HepG2 (cell line): ENCODE data around the gene NFATC2. TPM values are rescaled to one million over a fixed set of nuclear protein-coding genes. Genes with fewer than 3 reads are reported as not detected.

ENCODE experiments used
- ATAC-seq: fragments of 200-7000 bp; cut with Tn5 transposase; 3 replicates; pipeline ENCODE4 v1.9.1; 2020; ENCODE audit warnings: mild to moderate bottlenecking, moderate library complexity
- BruUV-seq: library from RNA; stranded (reverse); fragments of 400-500 nt; replicated peaks from 2 replicates; lab custom pipeline; 2021; lab: Mats Ljungman, UMichigan
- CTCF ChIA-PET: fragments of 300-600 bp; formaldehyde crosslinking; extraction: SDS; loops from one replicate; lab custom pipeline; 2021; ENCODE audit warnings: low total read pairs, inconsistent platforms, low intra/inter-chr PET ratio; lab: Yijun Ruan, JAX
- POLR2A ChIA-PET: fragments of 350-600 bp; sonication (Branson Sonifier 250); formaldehyde crosslinking; loops from one replicate; lab custom pipeline; 2020; ENCODE audit warnings: antibody characterized with exemption, inconsistent platforms; lab: Yijun Ruan, JAX
- DNase-seq: peaks from one replicate; pipeline ENCODE4 v3.0.0-alpha.2; 2015; ENCODE audit warnings: low spot score
- FAIRE-seq: peaks from 3 replicates; lab custom pipeline; 2011; peaks lifted over from hg19 to GRCh38; lab: Jason Lieb, UNC
- H2AFZ ChIP-seq: one replicate; pipeline ENCODE4 v1.6.1; 2011; ENCODE audit warnings: low read length, inconsistent platforms
- H3K27ac ChIP-seq: fragments of 300-600 bp; 3 replicates; pipeline ENCODE4 v1.8.0; 2011; ENCODE audit warnings: mixed run types, mild to moderate bottlenecking, mixed read lengths, low read length, inconsistent platforms; ENCODE audit not compliant: insufficient read depth; ENCODE audit errors: extremely low read length
- H3K27me3 ChIP-seq, 2 experiments: fragments of 200-600 bp in 1 of 2; 2 replicates in 1 of 2; 3 replicates in 1 of 2; pipeline versions ENCODE4 v1.6.0 to v1.8.0; 2011; ENCODE audit warnings: low read length in 2 of 2, mild to moderate bottlenecking in 2 of 2, moderate library complexity in 2 of 2, inconsistent platforms in 1 of 2; ENCODE audit not compliant: insufficient read depth in 2 of 2, control insufficient read depth in 1 of 2
- H3K36me3 ChIP-seq, 2 experiments: fragments of 200-600 bp in 1 of 2; replicated peaks in 1 of 2; 2 replicates in 1 of 2; 3 replicates in 1 of 2; pipeline versions ENCODE4 v1.5.1 to v1.8.0; 2011; ENCODE audit warnings: low read length in 2 of 2, inconsistent platforms in 1 of 2; ENCODE audit not compliant: insufficient read depth in 2 of 2, control insufficient read depth in 1 of 2
- H3K4me1 ChIP-seq: 2 replicates; pipeline ENCODE4 v1.5.1; 2012; ENCODE audit warnings: low read length, inconsistent platforms; ENCODE audit not compliant: insufficient read depth
- H3K4me2 ChIP-seq: 2 replicates; pipeline ENCODE4 v1.6.0; 2011; ENCODE audit warnings: low read depth, low read length, inconsistent platforms
- H3K4me3 ChIP-seq, 3 experiments: fragments of 200-600 bp in 1 of 3; sonication (generic), shearing (Covaris generic) in 1 of 3; replicated peaks in 1 of 3; 2 replicates each; pipeline ENCODE4 v1.5.1; 2011 to 2016; ENCODE audit warnings: low read length in 3 of 3, inconsistent platforms in 2 of 3, low read depth in 2 of 3, mild to moderate bottlenecking in 2 of 3, control low read depth in 1 of 3, mixed read lengths in 1 of 3; ENCODE audit not compliant: insufficient read depth in 1 of 3
- H3K79me2 ChIP-seq: one replicate; pipeline ENCODE4 v1.6.1; 2011; ENCODE audit warnings: low read length, inconsistent platforms; ENCODE audit not compliant: insufficient read depth
- H3K9ac ChIP-seq: 2 replicates; pipeline ENCODE4 v1.6.0; 2011; ENCODE audit warnings: mild to moderate bottlenecking, low read depth, low read length, inconsistent platforms; ENCODE audit not compliant: insufficient read depth
- H3K9me3 ChIP-seq: 2 replicates; pipeline ENCODE4 v1.5.1; 2012; ENCODE audit warnings: mild to moderate bottlenecking, low read length
- H4K20me1 ChIP-seq: 2 replicates; pipeline ENCODE4 v1.6.0; 2011; ENCODE audit warnings: inconsistent platforms, mild to moderate bottlenecking, low read length, moderate library complexity; ENCODE audit not compliant: insufficient read depth
- ADNP ChIP-seq: sonication (generic); formaldehyde crosslinking; IDR thresholded peaks from 2 replicates; pipeline ENCODE4 v1.4.0; 2020; ENCODE audit warnings: missing genetic modification reagents
- AKAP8 ChIP-seq: sonication (generic); formaldehyde crosslinking; IDR thresholded peaks from 2 replicates; pipeline ENCODE4 v1.5.1; 2020; ENCODE audit warnings: mild to moderate bottlenecking, missing genetic modification reagents
- SP4 ChIP-seq: sonication (generic); formaldehyde crosslinking; IDR thresholded peaks from 2 replicates; pipeline ENCODE4 v1.8.1; 2023; ENCODE audit warnings: mild to moderate bottlenecking, missing genetic modification reagents
- XRCC5 ChIP-seq: fragments of 200-400 bp; formaldehyde crosslinking; optimal IDR thresholded peaks from 2 replicates; pipeline ENCODE3; 2017; ENCODE audit warnings: mild to moderate bottlenecking, low read length
- ZFP36 ChIP-seq: fragments of 150-350 bp; IDR thresholded peaks from 2 replicates; pipeline ENCODE4 v1.6.1; 2018; ENCODE audit warnings: borderline replicate concordance, low read length, low read depth; ENCODE audit not compliant: partially characterized antibody
- ZNF235 ChIP-seq: sonication (generic); formaldehyde crosslinking; IDR thresholded peaks from 2 replicates; pipeline ENCODE4 v1.8.1; 2023; ENCODE audit warnings: mild to moderate bottlenecking, missing genetic modification reagents, borderline replicate concordance
- ZNF768 ChIP-seq: sonication (generic); formaldehyde crosslinking; IDR thresholded peaks from 2 replicates; pipeline ENCODE4 v1.4.0; 2020; ENCODE audit warnings: missing genetic modification reagents
- WGBS: methylation state at CpG from one replicate; pipeline ENCODE4 v1.1.6; 2017; ENCODE audit warnings: low lambda C conversion rate; 5-methylcytosine and 5-hydroxymethylcytosine counted together
- in situ Hi-C: cut with HindIII; loops from 2 replicates; pipeline ENCODE4 v1.10.0; 2017; ENCODE audit warnings: low pct_unique_long_range_greater_than_20kb; ENCODE audit not compliant: extremely low pct_ligation_motif_present
- intact Hi-C: fragments of 100-400 bp; cut with micrococcal nuclease; formaldehyde crosslinking; loops from one replicate; pipeline ENCODE4 v1.10.0; 2022; ENCODE audit not compliant: unreplicated experiment
- polyA plus RNA-seq, 8 experiments: library from polyadenylated mRNA; depleted of rRNA in 3 of 8; stranded (reverse) in 7 of 8; unstranded in 1 of 8; fragments of >200 nt; fragmentation: Illumina TruSeq in 4 of 8; extraction: Trizol in 4 of 8; gene quantifications; 2 replicates each; pipeline versions ENCODE4 v1.2.1 to v1.2.3, GENCODE V29; 2011 to 2016; ENCODE audit warnings: low read depth in 4 of 8, missing spikeins in 1 of 8, mixed read lengths in 1 of 8; ENCODE audit not compliant: insufficient read depth in 1 of 8
- total RNA-seq, 5 experiments: library from RNA; depleted of rRNA; stranded (reverse); fragments of >200 nt; fragmentation: Illumina TruSeq; extraction: Trizol; gene quantifications; 2 replicates each; pipeline ENCODE4 v1.2.3, GENCODE V29; 2016; ENCODE audit warnings: low read depth in 1 of 5
- TF ChIP-seq, protein P1 (sequence below): fragments of 450-650 bp; IDR thresholded peaks from 2 replicates; pipeline ENCODE4 v1.6.1; 2016
- TF ChIP-seq, protein P2 (sequence below): sonication (generic); formaldehyde crosslinking; IDR thresholded peaks from 2 replicates; pipeline ENCODE4 v1.5.1; 2020; ENCODE audit warnings: missing genetic modification reagents, mild to moderate bottlenecking, borderline replicate concordance

The NFATC2 gene
- total and polyA plus RNA-seq, 2 of the 13 experiments (the other 11 are each of a cell fraction or from before 2014, with no cell fraction given): 1.9 to 3.3 TPM

DNA sequence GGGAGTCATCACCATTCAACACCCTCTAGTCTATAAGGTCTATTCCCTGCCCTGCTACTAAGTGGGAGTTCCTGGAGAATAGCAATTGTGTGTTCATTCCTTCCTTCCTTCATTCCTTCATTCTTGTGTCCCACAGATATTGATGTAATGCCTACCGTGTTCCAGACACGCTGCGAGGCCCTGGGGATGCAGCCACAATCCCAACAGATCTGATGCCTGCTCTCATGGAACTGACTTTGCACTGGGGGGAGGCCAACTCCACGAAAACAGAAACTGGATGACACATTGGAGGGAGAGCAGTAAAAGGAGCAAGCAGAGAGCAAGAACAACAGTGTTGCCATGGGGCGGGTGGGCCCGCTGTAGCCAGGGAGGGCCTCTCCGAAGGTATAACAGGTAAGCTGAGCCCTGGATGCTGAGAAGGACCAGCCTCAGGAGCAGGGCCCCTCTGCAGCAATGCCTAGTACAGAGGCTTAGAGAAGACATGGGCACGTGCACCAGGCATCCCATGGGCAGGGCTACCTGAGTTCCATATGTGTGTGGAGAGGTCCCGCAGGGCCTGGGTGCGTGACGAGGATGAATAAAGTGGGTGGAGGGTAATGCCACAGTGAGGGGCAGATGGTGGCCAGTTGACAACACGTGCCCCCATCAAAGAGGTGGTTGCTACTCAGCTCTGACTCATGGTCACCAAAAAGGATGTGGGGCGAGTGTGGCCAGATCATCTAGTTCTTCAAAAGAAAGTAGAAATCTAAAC is 173.9 kb downstream of the NFATC2 start:
- Histone ChIP-seq H3K9me3 (no peaks in the 10 kb centered on the region), H3K27me3 (peaks cover 0 to 51% of the 10 kb centered on the region in 2 experiments; a peak in 3 of 5 replicates), H3K79me2 (no peaks in the 10 kb centered on the region), H3K36me3 (no peaks in the 10 kb centered on the region), H3K27ac (no peak overlapping the region), H3K9ac (no peak overlapping the region), H3K4me2 (no peak overlapping the region), H4K20me1 (no peaks in the 10 kb centered on the region), H3K4me3 (no peak overlapping the region), H3K4me1 (no peaks in the 10 kb centered on the region), H2AFZ (no peak overlapping the region)
- FAIRE-seq: no peak
- BruUV-seq: no TSS peak
- 47% methylated on average over 13 of the region's 13 CpGs for WGBS
- ATAC-seq: no peak
- in situ Hi-C loops: no loop called here
- TF ChIP-seq ADNP (CRISPR knock-in tag): no peak
- peak; percentile 21; the same call in 1 of the 2 replicates for TF ChIP-seq ZNF768 (CRISPR knock-in tag)
- TF ChIP-seq, protein P1, sequence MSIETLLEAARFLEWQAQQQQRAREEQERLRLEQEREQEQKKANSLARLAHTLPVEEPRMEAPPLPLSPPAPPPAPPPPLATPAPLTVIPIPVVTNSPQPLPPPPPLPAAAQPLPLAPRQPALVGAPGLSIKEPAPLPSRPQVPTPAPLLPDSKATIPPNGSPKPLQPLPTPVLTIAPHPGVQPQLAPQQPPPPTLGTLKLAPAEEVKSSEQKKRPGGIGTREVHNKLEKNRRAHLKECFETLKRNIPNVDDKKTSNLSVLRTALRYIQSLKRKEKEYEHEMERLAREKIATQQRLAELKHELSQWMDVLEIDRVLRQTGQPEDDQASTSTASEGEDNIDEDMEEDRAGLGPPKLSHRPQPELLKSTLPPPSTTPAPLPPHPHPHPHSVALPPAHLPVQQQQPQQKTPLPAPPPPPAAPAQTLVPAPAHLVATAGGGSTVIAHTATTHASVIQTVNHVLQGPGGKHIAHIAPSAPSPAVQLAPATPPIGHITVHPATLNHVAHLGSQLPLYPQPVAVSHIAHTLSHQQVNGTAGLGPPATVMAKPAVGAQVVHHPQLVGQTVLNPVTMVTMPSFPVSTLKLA: peak; percentile 87
- no peak for TF ChIP-seq XRCC5
- POLR2A ChIA-PET: no interaction called here
- intact Hi-C loops: no loop called here
- no peak for DNase-seq
- CTCF ChIA-PET: interaction anchor here (0.7 kb wide), 1 partner anchor 256 kb away, joined by 3 read pairs; no protein-coding TSS in a partner anchor

DNA sequence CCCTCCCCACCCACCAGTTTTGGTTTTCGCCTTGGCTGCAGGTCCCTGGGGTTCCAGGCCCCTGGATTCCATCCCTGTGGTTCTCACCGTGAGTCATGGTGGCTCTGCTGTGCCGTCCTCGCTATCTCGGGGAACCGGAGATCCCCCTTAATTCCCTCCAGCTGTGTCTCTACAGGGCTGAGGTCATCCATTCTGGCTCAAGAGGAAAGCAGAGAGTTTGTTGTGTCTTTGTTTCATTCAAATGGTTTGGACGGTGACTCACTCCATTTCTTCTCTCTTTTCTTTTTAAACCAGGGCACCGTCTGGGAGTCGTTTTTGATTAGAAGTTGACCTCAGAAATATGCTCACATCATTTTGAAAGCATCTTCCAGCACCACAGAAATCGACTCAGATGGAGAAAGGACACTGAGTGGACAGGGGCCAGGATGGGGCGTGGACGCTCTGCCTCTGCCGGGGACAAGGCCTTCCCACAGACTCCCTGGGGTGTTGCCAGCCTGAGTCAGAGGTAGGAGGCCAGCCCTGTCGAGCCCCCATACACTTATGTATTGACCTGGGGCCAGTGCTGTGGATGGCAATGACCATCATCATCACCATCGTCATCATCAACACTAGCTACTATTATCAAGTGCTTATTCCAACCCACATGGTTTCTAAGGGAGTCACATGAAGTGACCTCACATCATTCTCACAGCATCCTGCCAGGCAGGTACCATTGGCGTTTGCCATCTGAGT is 176.2 kb downstream of the NFATC2 start:
- BruUV-seq: no TSS peak
- WGBS: 14% methylated on average over 16 of the region's 16 CpGs
- no peak for DNase-seq
- Histone ChIP-seq H4K20me1 (no peaks in the 10 kb centered on the region), H3K36me3 (no peaks in the 10 kb centered on the region), H3K27ac (no peak overlapping the region), H2AFZ (no peak overlapping the region), H3K4me1 (no peaks in the 10 kb centered on the region), H3K9me3 (no peaks in the 10 kb centered on the region), H3K27me3 (peaks cover 1 to 45% of the 10 kb centered on the region in 2 experiments; a peak in 3 of 5 replicates), H3K79me2 (no peaks in the 10 kb centered on the region), H3K9ac (no peak overlapping the region), H3K4me3 (no peak overlapping the region), H3K4me2 (no peak overlapping the region)
- FAIRE-seq: no peak
- ATAC-seq: peak; percentile 20; the same call in 1 of the 3 replicates
- ChIA-PET CTCF (no interaction called here), POLR2A (no interaction called here)
- in situ Hi-C loops: no loop called here
- intact Hi-C loops: no loop called here
- TF ChIP-seq ZNF235 (CRISPR knock-in tag): no peak
- no peak for TF ChIP-seq AKAP8 (CRISPR knock-in tag)
- TF ChIP-seq ZFP36: no peak
- no peak for TF ChIP-seq SP4
- TF ChIP-seq, protein P2, sequence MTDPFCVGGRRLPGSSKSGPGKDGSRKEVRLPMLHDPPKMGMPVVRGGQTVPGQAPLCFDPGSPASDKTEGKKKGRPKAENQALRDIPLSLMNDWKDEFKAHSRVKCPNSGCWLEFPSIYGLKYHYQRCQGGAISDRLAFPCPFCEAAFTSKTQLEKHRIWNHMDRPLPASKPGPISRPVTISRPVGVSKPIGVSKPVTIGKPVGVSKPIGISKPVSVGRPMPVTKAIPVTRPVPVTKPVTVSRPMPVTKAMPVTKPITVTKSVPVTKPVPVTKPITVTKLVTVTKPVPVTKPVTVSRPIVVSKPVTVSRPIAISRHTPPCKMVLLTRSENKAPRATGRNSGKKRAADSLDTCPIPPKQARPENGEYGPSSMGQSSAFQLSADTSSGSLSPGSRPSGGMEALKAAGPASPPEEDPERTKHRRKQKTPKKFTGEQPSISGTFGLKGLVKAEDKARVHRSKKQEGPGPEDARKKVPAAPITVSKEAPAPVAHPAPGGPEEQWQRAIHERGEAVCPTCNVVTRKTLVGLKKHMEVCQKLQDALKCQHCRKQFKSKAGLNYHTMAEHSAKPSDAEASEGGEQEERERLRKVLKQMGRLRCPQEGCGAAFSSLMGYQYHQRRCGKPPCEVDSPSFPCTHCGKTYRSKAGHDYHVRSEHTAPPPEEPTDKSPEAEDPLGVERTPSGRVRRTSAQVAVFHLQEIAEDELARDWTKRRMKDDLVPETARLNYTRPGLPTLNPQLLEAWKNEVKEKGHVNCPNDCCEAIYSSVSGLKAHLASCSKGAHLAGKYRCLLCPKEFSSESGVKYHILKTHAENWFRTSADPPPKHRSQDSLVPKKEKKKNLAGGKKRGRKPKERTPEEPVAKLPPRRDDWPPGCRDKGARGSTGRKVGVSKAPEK (CRISPR knock-in tag): no peak
- TF ChIP-seq, protein P1: 0 out of 2 replicates have a peak, but pooled peaks have one; percentile 17
